KOPT-K1 (cell line): ENCODE data around the gene PTPRM.

Experiments
- H3K27ac ChIP-seq: fragments of 200-600 bp; sonication (generic); 2 replicates; pipeline ENCODE4 v1.5.1; 2016; ENCODE audit warnings: antibody characterized with exemption, mild to moderate bottlenecking, low read depth, low read length; ENCODE audit not compliant: poor library complexity, severe bottlenecking
- H3K36me3 ChIP-seq: fragments of 200-600 bp; sonication (generic); 2 replicates; pipeline ENCODE4 v1.5.1; 2017; ENCODE audit warnings: antibody characterized with exemption, mild to moderate bottlenecking, low read length, moderate library complexity; ENCODE audit not compliant: insufficient read depth
- H3K9me3 ChIP-seq: fragments of 200-600 bp; sonication (generic); 2 replicates; pipeline ENCODE4 v1.5.1; 2017; ENCODE audit warnings: antibody characterized with exemption, low read length, mild to moderate bottlenecking; ENCODE audit not compliant: insufficient read depth, poor library complexity, severe bottlenecking

The PTPRM gene

GRCh38 chr18:7624697-7625096 is 57.6 kb downstream of the PTPRM start:
- no peak overlapping the region for H3K27ac ChIP-seq

GRCh38 chr18:7626175-7626921 is 59.2 kb downstream of the PTPRM start:
- H3K9me3 ChIP-seq: no peaks in the 10 kb centered on the region
- H3K36me3 ChIP-seq: no peaks in the 10 kb centered on the region
- no peak overlapping the region for H3K27ac ChIP-seq

More at GRCh38 chr18:7624697-7625096, 57.6 kb downstream of the PTPRM start:
- no peaks in the 10 kb centered on the region for H3K36me3 ChIP-seq
- no peaks in the 10 kb centered on the region for H3K9me3 ChIP-seq

GRCh38 chr18:7626922-7627440 is 59.9 kb downstream of the PTPRM start:
- H3K36me3 ChIP-seq: no peaks in the 10 kb centered on the region
- no peak overlapping the region for H3K27ac ChIP-seq

DNA sequence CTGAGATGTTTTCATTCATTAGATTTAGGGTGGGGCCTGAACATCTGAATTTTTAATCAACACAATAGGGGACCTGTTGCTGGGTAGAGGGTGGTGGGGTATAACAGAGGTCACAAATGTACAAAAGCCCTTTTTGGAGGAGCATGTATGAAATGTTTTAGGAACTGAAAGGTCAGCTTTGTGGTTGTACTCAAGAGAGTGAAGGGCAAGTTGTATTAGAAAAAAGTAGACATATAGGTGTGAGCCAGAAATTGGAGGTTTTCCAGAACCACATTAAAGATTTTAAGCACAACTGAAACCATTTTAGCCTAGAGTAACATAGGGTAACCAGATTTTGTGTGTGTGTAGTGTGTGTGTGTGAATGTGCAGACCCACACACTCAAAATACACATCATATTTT is 62.3 kb downstream of the PTPRM start:
- no peak overlapping the region for H3K27ac ChIP-seq
- H3K9me3 ChIP-seq: no peaks in the 10 kb centered on the region
- no peaks in the 10 kb centered on the region for H3K36me3 ChIP-seq

More at GRCh38 chr18:7626922-7627440, 59.9 kb downstream of the PTPRM start:
- H3K9me3 ChIP-seq: no peaks in the 10 kb centered on the region

DNA sequence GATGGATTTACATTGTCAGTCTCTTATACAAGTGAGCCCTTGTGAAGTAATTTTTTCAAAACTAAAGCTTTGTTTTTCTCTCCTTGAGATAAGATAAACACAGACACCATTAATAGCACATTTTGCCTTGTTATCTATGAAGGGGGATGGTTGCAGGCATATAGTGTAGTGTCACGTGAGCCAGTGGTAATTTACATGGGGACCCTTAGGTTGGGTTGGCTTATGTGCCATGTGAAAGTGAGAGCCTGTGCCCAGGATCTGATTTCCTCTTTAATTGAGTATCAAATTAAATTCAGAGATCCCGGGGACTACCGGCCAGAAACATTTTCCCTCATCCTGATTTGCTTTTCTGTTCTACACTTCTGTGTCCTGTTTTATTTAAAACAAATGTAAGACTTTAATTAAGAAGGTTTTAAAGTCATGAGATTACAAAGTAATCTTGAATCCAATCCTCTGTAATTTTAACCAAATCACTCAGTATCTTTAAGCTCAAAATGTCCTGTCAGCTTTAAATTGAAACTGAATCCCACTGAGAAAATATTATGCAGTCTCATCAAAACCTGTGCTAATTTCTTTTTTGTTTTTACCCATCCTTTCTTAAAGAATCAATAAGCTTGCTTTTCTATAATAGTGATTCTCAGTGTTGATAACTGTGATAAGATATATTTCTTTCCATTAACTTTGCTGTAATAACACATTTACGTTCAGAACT is 63.8 kb downstream of the PTPRM start:
- Histone ChIP-seq H3K9me3 (no peaks in the 10 kb centered on the region), H3K27ac (no peak overlapping the region), H3K36me3 (no peaks in the 10 kb centered on the region)

GRCh38 chr18:7632152-7633098 is 65.3 kb downstream of the PTPRM start:
- Histone ChIP-seq H3K27ac (no peak overlapping the region), H3K9me3 (no peaks in the 10 kb centered on the region), H3K36me3 (no peaks in the 10 kb centered on the region)

DNA sequence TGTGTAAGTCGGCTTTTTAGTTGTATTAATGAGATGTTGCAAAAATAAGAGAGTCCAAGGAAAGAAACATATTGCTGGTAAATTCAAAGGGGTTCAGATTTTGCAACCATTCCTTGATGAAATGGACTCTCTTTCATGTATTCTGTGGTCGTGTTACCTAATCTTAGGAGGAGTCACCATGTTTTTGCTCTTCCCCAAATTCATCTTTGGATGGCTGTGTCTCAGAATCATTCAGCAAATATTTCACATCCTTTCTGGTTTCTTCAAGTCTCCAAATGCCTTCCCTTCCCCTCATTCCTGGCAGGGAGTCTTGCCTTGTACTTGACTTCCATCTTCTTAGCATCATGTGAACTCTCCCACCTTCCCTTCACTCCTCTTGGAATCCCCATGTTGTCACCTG is 66.1 kb downstream of the PTPRM start:
- Histone ChIP-seq H3K36me3 (no peaks in the 10 kb centered on the region), H3K27ac (no peak overlapping the region), H3K9me3 (no peaks in the 10 kb centered on the region)

DNA sequence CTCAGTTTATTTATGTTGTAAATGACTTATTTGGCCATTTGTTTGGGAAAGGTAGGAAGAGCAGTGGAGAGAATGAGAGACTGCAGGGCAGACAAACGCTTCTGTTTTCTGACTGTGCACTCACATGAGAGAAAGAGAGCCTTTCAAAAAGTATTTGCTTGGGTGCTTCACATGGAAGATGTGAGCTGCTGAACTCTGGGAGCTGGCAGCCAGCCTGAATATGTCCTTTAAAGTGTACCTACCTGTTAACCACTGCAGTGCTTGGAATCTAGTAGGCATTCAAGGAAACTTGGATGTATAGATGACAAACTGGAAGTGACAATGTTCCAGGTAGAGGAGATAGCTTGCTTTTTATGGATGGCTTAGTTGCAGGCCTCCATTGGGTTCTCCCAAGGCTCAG is 68.8 kb downstream of the PTPRM start:
- H3K36me3 ChIP-seq: no peaks in the 10 kb centered on the region
- no peak overlapping the region for H3K27ac ChIP-seq
- H3K9me3 ChIP-seq: no peaks in the 10 kb centered on the region

DNA sequence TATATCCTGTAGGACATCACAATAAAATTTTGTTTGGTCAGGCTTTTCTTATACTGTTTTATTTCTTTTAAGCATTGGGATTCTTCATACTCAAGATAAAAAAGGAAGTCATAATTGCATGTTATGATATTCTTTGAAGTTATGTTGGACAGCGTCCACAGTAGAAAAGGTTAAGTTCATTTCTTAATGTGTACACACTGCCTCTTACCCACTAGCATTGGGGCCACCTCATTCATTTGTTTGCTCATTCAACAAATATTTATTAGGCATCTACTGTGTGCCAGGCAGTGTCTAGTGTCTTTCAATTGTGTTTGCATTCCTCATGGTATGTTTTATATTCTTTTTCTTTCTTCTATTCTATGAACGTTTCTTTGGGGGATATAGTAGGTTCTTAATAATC is 70.2 kb downstream of the PTPRM start:
- Histone ChIP-seq H3K27ac (no peak overlapping the region), H3K9me3 (no peaks in the 10 kb centered on the region), H3K36me3 (no peaks in the 10 kb centered on the region)

GRCh38 chr18:7638321-7638720 is 71.2 kb downstream of the PTPRM start:
- H3K27ac ChIP-seq: no peak overlapping the region

GRCh38 chr18:7641813-7642212 is 74.7 kb downstream of the PTPRM start:
- no peaks in the 10 kb centered on the region for H3K9me3 ChIP-seq
- no peak overlapping the region for H3K27ac ChIP-seq
- no peaks in the 10 kb centered on the region for H3K36me3 ChIP-seq

More at GRCh38 chr18:7638321-7638720, 71.2 kb downstream of the PTPRM start:
- H3K9me3 ChIP-seq: no peaks in the 10 kb centered on the region
- no peaks in the 10 kb centered on the region for H3K36me3 ChIP-seq

DNA sequence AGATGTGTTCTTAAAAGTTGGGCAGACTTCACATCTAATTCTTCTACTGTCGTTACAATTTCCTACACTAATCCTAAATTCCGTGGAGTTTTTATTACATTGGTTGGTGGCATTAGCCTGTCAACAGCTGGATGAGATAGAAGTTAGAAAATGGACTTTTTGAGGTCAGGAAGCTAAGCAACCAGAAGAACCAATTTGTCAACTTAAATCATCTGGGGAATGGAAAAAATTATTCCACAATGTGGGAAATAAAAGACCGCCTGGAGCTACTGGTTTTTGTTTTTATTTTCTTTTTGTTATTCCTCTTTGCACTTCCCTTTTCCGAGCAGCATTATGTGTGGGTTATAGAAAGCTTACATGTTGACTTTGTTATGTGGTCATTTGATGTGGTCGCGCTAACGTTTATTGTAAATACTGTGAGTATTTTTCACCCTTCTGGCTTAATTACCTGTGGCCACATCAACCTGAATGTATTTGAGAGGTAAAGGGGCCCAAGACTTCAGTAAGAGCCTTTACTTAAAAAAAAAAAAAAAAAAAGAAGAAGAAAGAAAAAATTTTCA is 75.3 kb downstream of the PTPRM start:
- Histone ChIP-seq H3K27ac (no peak overlapping the region), H3K9me3 (no peaks in the 10 kb centered on the region), H3K36me3 (no peaks in the 10 kb centered on the region)

DNA sequence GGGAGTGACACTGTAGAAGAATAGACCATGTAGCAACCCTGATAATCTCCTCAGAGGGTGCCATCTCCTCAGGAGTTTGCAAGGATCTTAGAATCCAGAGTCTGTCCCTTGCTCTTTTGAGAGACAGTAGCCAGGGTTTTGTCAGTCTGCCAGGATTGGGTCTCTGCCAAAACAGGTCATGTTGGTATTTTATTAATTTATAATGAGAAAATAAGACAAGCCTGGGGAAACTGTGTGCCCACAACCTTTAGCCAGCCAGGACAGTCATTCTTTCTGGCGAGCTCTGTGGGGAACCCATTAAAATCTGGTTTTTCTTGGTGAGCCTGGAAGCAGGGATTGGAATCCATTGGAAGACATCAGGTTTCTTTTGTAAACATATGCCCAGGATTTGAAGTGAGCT is 78.6 kb downstream of the PTPRM start:
- Histone ChIP-seq H3K27ac (no peak overlapping the region), H3K36me3 (no peaks in the 10 kb centered on the region), H3K9me3 (no peaks in the 10 kb centered on the region)

- Histone ChIP-seq H3K27ac (no peak overlapping the region), H3K9me3 (no peaks in the 10 kb centered on the region), H3K36me3 (no peaks in the 10 kb centered on the region)
Measured at GRCh38 chr18:7646174-7646886, 79.2 kb downstream of the PTPRM start.
